ENCODE results near the gene ZNF439. TPM values are rescaled to one million over a fixed set of nuclear protein-coding genes. Genes with fewer than 3 reads are reported as not detected.

The ZNF439 gene
- total RNA-seq, 1 donor from 2014 or later: 6.6 TPM

Other genes with a start within 250 kb of the ZNF439 start
- gene ZNF823, start 109.8 kb upstream of the ZNF439 start, total RNA-seq: 8.7 and 8.8 TPM in 2 replicates
- 3.9 and 5.7 TPM in 2 replicates for gene ZNF441, start 81.7 kb upstream of the ZNF439 start, total RNA-seq
- gene ZNF491, start 50.2 kb upstream of the ZNF439 start, total RNA-seq: 8.8 and 9.8 TPM in 2 replicates
- 19.7 and 22.2 TPM in 2 replicates for gene ZNF440, start 34.5 kb upstream of the ZNF439 start, total RNA-seq
- 32.1 and 33.9 TPM in 2 replicates for gene ZNF69, start 39.1 kb downstream of the ZNF439 start, total RNA-seq
- 12.5 and 12.8 TPM in 2 replicates for gene ZNF700, start 76.4 kb downstream of the ZNF439 start, total RNA-seq
- gene ZNF763, start 116.3 kb downstream of the ZNF439 start, total RNA-seq: 2.9 and 4.5 TPM in 2 replicates
- 5.7 and 5.8 TPM in 2 replicates for gene ZNF433, start 187.0 kb downstream of the ZNF439 start, total RNA-seq
- gene ZNF878, start 204.2 kb downstream of the ZNF439 start, total RNA-seq: 2.1 and 2.5 TPM in 2 replicates
- 9.4 and 10.0 TPM in 2 replicates for gene ZNF844, start 216.0 kb downstream of the ZNF439 start, total RNA-seq